ENCODE measurements around the gene DIS3L. TPM values are rescaled to one million over a fixed set of nuclear protein-coding genes. Genes with fewer than 3 reads are reported as not detected.

Gene DIS3L
- total RNA-seq, 3 donors from 2014 or later: 15.5 to 31.9 (median 23.9) TPM

DNA sequence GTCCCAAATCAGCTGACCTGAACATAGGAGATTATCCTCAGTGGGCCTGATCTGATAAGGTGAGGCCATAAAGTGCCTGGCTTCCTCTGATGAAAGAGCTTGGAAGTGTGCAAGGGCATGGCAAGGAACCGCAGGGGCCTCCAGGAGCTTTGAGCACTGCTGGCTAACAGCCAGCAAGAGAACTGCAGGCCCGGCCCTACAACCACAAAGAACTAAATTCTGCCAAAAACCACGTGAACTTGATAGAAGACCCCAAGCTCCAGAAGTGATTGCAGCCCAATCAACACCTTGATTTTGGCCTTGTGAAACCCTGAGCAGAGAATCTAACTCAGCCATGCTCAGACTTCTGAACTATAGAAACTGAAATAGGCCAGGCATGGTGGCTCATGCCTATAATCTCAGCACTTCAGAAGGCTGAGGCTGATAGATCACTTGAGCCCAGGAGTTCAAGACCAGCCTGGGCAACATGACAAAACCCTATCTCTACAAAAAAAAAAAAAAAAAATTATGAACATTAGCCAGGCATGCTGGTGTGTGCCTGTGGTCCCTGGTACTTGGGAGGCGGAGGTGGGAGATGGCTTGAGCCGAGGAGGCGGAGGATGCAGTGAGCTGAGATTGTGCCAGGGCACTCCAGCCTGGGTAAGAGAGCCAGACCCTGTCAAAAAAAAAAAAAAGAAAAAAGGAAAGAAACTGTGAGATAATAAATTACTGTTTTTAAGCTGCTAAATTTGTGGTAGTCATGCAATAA lies 7.7 kb upstream of the DIS3L start:
- ATAC-seq (no peak), DNase-seq (no peak)
- TF ChIP-seq, protein P1, sequence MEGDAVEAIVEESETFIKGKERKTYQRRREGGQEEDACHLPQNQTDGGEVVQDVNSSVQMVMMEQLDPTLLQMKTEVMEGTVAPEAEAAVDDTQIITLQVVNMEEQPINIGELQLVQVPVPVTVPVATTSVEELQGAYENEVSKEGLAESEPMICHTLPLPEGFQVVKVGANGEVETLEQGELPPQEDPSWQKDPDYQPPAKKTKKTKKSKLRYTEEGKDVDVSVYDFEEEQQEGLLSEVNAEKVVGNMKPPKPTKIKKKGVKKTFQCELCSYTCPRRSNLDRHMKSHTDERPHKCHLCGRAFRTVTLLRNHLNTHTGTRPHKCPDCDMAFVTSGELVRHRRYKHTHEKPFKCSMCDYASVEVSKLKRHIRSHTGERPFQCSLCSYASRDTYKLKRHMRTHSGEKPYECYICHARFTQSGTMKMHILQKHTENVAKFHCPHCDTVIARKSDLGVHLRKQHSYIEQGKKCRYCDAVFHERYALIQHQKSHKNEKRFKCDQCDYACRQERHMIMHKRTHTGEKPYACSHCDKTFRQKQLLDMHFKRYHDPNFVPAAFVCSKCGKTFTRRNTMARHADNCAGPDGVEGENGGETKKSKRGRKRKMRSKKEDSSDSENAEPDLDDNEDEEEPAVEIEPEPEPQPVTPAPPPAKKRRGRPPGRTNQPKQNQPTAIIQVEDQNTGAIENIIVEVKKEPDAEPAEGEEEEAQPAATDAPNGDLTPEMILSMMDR (IDR thresholded peaks at IDR 0.05): no peak
- Histone ChIP-seq H3K9me3 (no peaks in the 10 kb centered on the region), H3K4me3 (no peak overlapping the region), H3K36me3 (ENCODE audit: low read depth) (no peaks in the 10 kb centered on the region), H3K4me1 (ENCODE audit: low read depth) (no peaks in the 10 kb centered on the region)
- intact Hi-C loops (cut with DNase I, micrococcal nuclease): no loop called here

DNA sequence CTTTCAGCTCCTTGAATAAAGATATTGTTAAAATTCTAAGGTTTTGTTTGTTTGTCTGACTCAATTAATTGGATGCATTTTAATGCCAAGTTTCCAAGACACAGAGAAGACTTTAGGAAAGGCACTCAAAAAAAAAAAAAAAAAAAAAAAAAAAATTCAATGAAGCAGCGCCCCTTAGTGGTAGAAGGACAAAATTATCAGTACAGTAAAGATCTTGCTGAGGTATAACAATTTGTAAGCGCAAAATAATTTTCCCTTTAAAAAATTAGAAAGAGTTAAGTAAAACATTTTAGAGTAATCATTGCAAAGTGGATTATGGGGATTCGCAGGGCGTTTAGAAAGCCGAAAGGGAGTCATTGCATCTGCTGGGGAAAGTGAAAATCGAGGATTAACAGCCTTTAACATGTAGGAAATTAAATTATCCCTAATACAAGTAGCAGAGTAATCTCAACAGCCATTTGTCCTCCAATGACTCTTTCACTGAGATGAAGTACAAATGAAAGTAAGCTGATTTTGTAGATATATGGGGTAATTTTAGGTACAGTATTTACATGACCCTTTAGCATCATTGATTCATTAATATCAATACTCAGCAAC lies 5.8 kb upstream of the DIS3L start:
- no peak for ATAC-seq
- intact Hi-C loops (cut with DNase I, micrococcal nuclease): no loop called here
- no peak overlapping the region for H3K4me3 ChIP-seq

DNA sequence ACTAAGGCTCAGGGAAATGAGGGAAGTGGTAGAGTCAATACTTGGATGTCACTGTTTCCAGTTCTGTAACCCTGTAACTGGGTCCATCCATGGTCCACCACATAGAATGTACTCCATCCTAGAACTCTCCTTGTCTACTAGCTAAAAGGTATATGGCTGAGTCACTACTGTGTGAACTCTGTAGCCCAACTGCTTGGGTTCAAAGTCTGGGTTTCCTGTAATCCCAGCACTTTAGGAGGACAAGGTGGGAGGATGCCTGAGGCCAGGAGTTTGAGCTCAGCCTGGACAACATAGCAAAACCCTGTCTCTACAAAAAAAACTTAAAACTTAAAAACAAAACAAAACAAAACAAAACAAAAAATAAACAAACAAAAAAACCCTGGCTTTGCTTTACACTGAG lies 5.3 kb upstream of the DIS3L start:
- ATAC-seq: peak; percentile 47
- Histone ChIP-seq H3K4me1 (ENCODE audit: low read depth) (peaks cover 9% of the 10 kb centered on the region), H3K4me3 (no peak overlapping the region), H3K9me3 (no peaks in the 10 kb centered on the region), H3K36me3 (ENCODE audit: low read depth) (no peaks in the 10 kb centered on the region)
- intact Hi-C loops (cut with DNase I, micrococcal nuclease): no loop called here
- DNase-seq: no peak
- TF ChIP-seq, protein P1 (IDR thresholded peaks at IDR 0.05): no peak

More for the DNA sequence above, 5.8 kb upstream of the DIS3L start:
- TF ChIP-seq, protein P1 (IDR thresholded peaks at IDR 0.05): peak; percentile 22
- H3K36me3 ChIP-seq (ENCODE audit: low read depth): no peaks in the 10 kb centered on the region
- H3K4me1 ChIP-seq (ENCODE audit: low read depth): peaks cover 5% of the 10 kb centered on the region
- no peak for DNase-seq
- no peaks in the 10 kb centered on the region for H3K9me3 ChIP-seq

DNA sequence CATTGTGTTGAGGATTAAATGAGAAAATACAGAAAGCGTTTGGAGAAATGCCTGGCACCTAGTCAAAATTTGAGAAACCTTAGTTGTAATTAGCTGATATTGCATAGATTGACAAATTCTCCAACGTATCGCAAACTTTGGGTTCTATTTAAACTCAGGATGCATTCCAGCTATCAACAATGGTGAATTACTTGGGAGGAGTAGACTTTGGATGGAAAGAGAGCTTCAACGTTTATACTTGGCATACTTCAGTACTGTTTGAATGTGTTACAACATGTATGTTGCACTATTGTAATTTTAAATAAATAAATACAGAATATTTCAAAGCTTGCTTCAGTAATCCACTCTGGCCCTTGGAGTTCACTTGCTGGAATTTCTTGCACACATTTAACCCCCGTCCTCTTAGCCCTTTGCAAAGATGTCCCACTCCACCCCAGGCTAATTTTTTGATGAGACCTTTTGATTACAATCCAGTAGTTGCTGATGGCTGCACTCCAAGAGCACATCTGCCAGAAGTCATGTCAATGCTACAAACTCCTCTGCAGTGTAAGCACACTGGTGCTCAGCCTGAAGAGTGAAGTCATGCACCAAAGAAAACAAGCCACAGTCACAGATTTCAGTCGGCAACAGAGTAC lies 4.7 kb upstream of the DIS3L start:
- intact Hi-C loops (cut with DNase I, micrococcal nuclease): no loop called here
- H3K4me1 ChIP-seq (ENCODE audit: low read depth): peaks cover 9% of the 10 kb centered on the region
- H3K4me3 ChIP-seq: no peak overlapping the region
- ATAC-seq (no peak), DNase-seq (no peak)
- no peaks in the 10 kb centered on the region for H3K9me3 ChIP-seq
- no peaks in the 10 kb centered on the region for H3K36me3 ChIP-seq (ENCODE audit: low read depth)
- TF ChIP-seq, protein P1 (IDR thresholded peaks at IDR 0.05): no peak

DNA sequence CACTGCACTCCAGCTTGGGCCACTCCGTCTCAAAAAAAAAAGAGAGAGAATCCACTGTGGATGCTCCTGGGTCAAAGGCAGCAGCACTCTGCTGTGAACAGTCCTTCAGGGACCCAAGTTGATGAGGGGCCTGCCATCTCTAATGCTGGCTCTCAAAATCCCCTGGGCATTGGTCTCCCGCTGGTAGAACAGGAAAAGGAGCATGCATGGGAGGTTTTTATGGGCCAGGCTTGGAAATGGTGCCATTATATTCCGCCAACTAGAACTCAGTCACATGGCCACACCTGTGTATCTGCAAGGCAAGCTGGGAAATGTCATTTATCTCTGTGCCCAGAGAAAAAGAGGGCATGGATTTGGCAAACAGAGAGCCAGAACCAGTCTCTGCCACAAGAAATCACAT lies 3.4 kb upstream of the DIS3L start:
- no peaks in the 10 kb centered on the region for H3K9me3 ChIP-seq
- intact Hi-C loops (cut with DNase I, micrococcal nuclease): no loop called here
- peaks cover 19% of the 10 kb centered on the region for H3K4me1 ChIP-seq (ENCODE audit: low read depth)

More for the DNA sequence above, 3.4 kb upstream of the DIS3L start:
- no peak overlapping the region for H3K4me3 ChIP-seq
- DNase-seq: no peak
- TF ChIP-seq, protein P1 (IDR thresholded peaks at IDR 0.05): no peak
- no peak for ATAC-seq
- H3K36me3 ChIP-seq (ENCODE audit: low read depth): no peaks in the 10 kb centered on the region

All from mucosa of descending colon (tissue), 3 donors.